Immature natural killer cell (primary cell): ENCODE results near the gene VPS11. TPM values are rescaled to one million over a fixed set of nuclear protein-coding genes. Genes with fewer than 3 reads are reported as not detected.

ENCODE experiments used
- DNase-seq, 3 donors: peaks; one replicate each; pipeline ENCODE4 v3.0.0; 2022; ENCODE audit warnings: mixed read lengths in 1 of 3
- H3K27ac Mint-ChIP-seq, 6 donors: one replicate each; pipeline ENCODE4 v1.8.0; 2020; ENCODE audit warnings: mixed read lengths in 6 of 6, mild to moderate bottlenecking in 5 of 6, inconsistent platforms in 4 of 6, moderate library complexity in 3 of 6
- H3K27me3 Mint-ChIP-seq, 3 donors: one replicate each; pipeline ENCODE4 v1.8.0; 2020 to 2021; ENCODE audit warnings: low read depth in 3 of 3, mild to moderate bottlenecking in 3 of 3, mixed read lengths in 3 of 3, moderate library complexity in 3 of 3, inconsistent platforms in 1 of 3
- H3K36me3 Mint-ChIP-seq, 3 donors: one replicate each; pipeline ENCODE4 v1.8.0; 2020; ENCODE audit warnings: mixed read lengths in 3 of 3, inconsistent platforms in 2 of 3, mild to moderate bottlenecking in 2 of 3
- H3K4me1 Mint-ChIP-seq, 2 donors: one replicate each; pipeline ENCODE4 v1.8.0; 2020; ENCODE audit warnings: inconsistent platforms in 2 of 2, mild to moderate bottlenecking in 2 of 2, mixed read lengths in 2 of 2, moderate library complexity in 1 of 2
- H3K4me3 Mint-ChIP-seq, 5 donors: one replicate each; pipeline ENCODE4 v1.8.0; 2020; ENCODE audit warnings: mild to moderate bottlenecking in 5 of 5, mixed read lengths in 5 of 5, inconsistent platforms in 3 of 5, moderate library complexity in 3 of 5
- H3K9me3 Mint-ChIP-seq, 6 donors: one replicate each; pipeline ENCODE4 v1.8.0; 2020; ENCODE audit warnings: mild to moderate bottlenecking in 6 of 6, mixed read lengths in 6 of 6, inconsistent platforms in 4 of 6, moderate library complexity in 3 of 6
- polyA plus RNA-seq, 3 donors: library from polyadenylated mRNA; unstranded; fragments of 300-500 nt; fragmentation: Illumina TruSeq; gene quantifications; one replicate each; pipeline ENCODE4 v1.2.3, GENCODE V29; 2021

The VPS11 gene
- polyA plus RNA-seq, 3 donors from 2014 or later = 33.0 to 58.8 (median 49.3) TPM

DNA sequence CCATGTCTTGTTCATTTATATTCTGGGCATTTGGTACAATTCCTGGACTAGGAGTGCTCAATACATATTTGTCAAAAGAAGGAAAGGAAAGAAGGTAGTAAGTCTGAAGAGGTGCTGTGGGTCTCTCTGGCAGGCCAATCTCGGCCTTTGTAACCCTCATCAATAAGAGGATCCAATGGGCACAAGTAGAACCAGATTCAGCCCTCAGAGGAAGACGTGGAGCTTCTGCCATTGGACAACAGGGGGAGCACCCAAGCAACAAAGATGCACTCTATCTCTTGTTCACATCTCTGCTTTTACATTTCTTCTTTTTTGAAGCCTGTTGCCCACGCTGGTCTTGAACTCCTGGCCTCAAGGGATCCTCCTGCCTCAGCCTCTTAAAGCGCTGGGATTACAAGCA, 2.2 kb upstream of the VPS11 start:
- H3K4me1 Mint-ChIP-seq = peaks cover 41 to 44% of the 10 kb centered on the region in 2 donors
- peaks cover 4 to 15% (median 12%) of the 10 kb centered on the region in 3 donors for H3K27me3 Mint-ChIP-seq
- H3K27ac Mint-ChIP-seq = peak overlapping the region; percentile 65 to 100 (median 94)
- peak overlapping the region in 3 of 5 donors; percentile 2 to 30 (median 21) for H3K4me3 Mint-ChIP-seq
- H3K9me3 Mint-ChIP-seq = no peaks in the 10 kb centered on the region
- peak in 2 of 3 donors; percentile 27 to 34 for DNase-seq
- H3K36me3 Mint-ChIP-seq = peaks cover 0 to 5% (median 3%) of the 10 kb centered on the region in 3 donors

GRCh38 chr11:119077839-119078238, 10.2 kb downstream of the VPS11 start:
- Mint-ChIP-seq H3K36me3 (peaks cover 25 to 50% (median 32%) of the 10 kb centered on the region in 3 donors), H3K4me3 (no peak overlapping the region), H3K4me1 (no peaks in the 10 kb centered on the region), H3K9me3 (no peaks in the 10 kb centered on the region), H3K27ac (no peak overlapping the region), H3K27me3 (peaks cover 0 to 2% (median 2%) of the 10 kb centered on the region in 3 donors)
- no peak for DNase-seq

DNA sequence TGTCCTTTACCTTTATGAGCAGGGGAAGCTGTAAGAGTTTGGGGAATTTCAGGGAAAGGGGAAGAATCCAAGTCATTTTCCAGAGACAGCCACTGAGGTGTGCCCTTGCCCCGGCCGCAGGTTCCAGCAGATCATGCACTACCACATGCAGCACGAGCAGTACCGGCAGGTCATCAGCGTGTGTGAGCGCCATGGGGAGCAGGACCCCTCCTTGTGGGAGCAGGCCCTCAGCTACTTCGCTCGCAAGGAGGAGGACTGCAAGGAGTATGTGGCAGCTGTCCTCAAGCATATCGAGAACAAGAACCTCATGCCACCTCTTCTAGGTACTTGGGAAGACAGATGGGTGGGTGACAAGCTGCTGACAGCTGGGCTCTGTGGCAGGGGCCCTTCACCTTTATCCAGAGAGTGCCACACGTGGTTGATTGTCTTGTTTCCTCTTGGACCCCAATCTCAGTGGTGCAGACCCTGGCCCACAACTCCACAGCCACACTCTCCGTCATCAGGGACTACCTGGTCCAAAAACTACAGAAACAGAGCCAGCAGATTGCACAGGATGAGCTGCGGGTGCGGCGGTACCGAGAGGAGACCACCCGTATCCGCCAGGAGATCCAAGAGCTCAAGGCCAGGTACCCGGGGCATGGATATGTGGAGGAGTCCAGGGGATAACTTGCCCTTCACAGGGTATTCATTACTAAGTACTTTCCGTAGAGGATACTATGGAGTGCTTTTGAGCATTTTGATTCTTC, 11.2 kb downstream of the VPS11 start:
- DNase-seq = no peak
- Mint-ChIP-seq H3K4me1 (no peaks in the 10 kb centered on the region), H3K36me3 (peaks cover 24 to 43% (median 30%) of the 10 kb centered on the region in 3 donors), H3K27me3 (peaks cover 0 to 2% (median 2%) of the 10 kb centered on the region in 3 donors), H3K4me3 (no peak overlapping the region), H3K9me3 (no peaks in the 10 kb centered on the region), H3K27ac (no peak overlapping the region)

GRCh38 chr11:119081682-119082260, 14.2 kb downstream of the VPS11 start:
- no peak for DNase-seq
- peak overlapping the region in 1 of 6 donors; percentile 23 for H3K27ac Mint-ChIP-seq

GRCh38 chr11:119084663-119085436, 17.2 kb downstream of the VPS11 start, which contains the start of gene HMBS:
HMBS (plus strand) TSS chr11:119084881; CDS start chr11:119085034, 153 bp downstream.
- Mint-ChIP-seq H3K36me3 (peaks cover 12 to 19% (median 13%) of the 10 kb centered on the region in 3 donors), H3K27me3 (peaks cover 9 to 16% (median 11%) of the 10 kb centered on the region in 3 donors), H3K4me3 (peak within 1 kb of the TSS; percentile 94 to 97 (median 95)), H3K9me3 (no peaks in the 10 kb centered on the region), H3K27ac (peak within 1 kb of the TSS; percentile 89 to 97 (median 94)), H3K4me1 (peaks cover 17 to 24% of the 10 kb centered on the region in 2 donors)
- DNase-seq = peak; percentile 93 to 95 (median 95)

More at GRCh38 chr11:119081682-119082260, 14.2 kb downstream of the VPS11 start:
- Mint-ChIP-seq H3K4me3 (no peak overlapping the region), H3K36me3 (peaks cover 24 to 39% (median 27%) of the 10 kb centered on the region in 3 donors), H3K9me3 (no peaks in the 10 kb centered on the region), H3K4me1 (peaks cover 15 to 16% of the 10 kb centered on the region in 2 donors), H3K27me3 (peaks cover 7 to 16% (median 10%) of the 10 kb centered on the region in 3 donors)

DNA sequence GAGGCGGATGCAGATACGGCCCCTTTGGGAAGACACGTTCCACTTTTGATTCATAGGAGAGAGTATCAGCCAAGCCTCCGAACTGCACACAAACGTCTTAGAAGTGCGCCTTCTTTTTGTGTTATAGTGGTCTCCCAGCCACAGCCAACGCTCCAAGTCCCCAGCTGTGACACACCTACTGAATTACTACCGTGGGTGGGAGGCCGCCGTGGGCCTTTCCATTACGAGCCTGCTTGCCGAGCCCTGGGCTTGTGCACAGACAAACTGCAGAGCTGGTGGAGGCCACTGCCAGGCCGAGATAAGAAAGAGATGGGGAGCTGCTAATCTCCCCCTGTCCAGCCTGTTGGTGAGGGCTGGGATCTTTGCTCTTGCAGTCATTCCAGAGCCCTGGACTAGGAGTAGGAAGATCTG, 17.8 kb downstream of the VPS11 start:
- DNase-seq = no peak

GRCh38 chr11:119087123-119087522, 19.5 kb downstream of the VPS11 start:
- Mint-ChIP-seq H3K27me3 (peaks cover 9 to 16% (median 11%) of the 10 kb centered on the region in 3 donors), H3K4me3 (peak overlapping the region in 2 of 5 donors; percentile 25 to 34), H3K9me3 (no peaks in the 10 kb centered on the region), H3K4me1 (peaks cover 20 to 25% of the 10 kb centered on the region in 2 donors), H3K27ac (no peak overlapping the region), H3K36me3 (peaks cover 0 to 2% (median 1%) of the 10 kb centered on the region in 3 donors)
- no peak for DNase-seq

More for the DNA sequence above, 17.8 kb downstream of the VPS11 start:
- Mint-ChIP-seq H3K4me3 (peak overlapping the region; percentile 94 to 97 (median 95)), H3K27ac (peak overlapping the region; percentile 89 to 97 (median 94)), H3K36me3 (peaks cover 10 to 17% (median 13%) of the 10 kb centered on the region in 3 donors), H3K27me3 (peaks cover 9 to 16% (median 12%) of the 10 kb centered on the region in 3 donors), H3K9me3 (no peaks in the 10 kb centered on the region), H3K4me1 (peaks cover 17 to 24% of the 10 kb centered on the region in 2 donors)

DNA sequence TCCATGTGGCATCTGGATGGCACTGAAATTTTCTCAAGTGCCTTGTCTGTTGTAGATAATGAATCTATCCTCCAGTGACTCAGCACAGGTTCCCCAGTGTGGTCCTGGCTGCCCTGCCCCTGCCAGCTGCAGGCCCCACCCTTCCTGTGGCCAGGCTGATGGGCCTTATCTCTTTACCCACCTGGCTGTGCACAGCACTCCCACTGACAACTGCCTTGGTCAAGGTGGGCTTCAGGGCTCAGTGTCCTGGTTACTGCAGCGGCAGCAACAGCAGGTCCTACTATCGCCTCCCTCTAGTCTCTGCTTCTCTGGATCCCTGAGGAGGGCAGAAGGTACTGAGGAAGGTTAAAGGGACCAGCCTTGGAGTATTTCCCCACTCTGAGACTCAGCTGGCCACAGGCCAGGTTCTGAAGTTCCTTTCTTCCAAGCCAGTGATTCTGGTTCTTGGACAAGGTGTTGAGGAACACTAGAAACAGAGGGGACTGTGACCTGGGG, 20.2 kb downstream of the VPS11 start:
- Mint-ChIP-seq H3K4me3 (no peak overlapping the region), H3K27me3 (peaks cover 9 to 14% (median 11%) of the 10 kb centered on the region in 3 donors), H3K4me1 (peaks cover 27 to 32% of the 10 kb centered on the region in 2 donors), H3K27ac (peak overlapping the region in 1 of 6 donors; percentile 67), H3K9me3 (no peaks in the 10 kb centered on the region), H3K36me3 (no peaks in the 10 kb centered on the region)
- DNase-seq = no peak

DNA sequence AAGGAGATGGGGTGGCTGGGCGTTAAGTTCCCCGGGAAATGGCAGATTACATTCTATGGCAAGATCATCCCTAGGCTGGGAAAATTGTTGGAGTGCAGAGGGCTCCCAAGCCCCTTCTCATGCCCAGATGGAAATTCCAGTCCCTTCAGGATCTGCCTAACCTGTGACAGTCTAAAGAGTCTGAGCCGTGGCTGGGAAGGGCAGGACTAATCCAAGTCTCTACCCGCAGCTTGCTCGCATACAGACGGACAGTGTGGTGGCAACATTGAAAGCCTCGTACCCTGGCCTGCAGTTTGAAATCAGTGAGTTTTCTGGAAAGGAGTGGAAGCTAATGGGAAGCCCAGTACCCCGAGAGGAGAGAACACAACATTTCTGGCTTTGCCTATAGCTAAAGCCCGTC, 20.8 kb downstream of the VPS11 start:
- no peak overlapping the region for H3K27ac Mint-ChIP-seq
- peaks cover 32 to 36% of the 10 kb centered on the region in 2 donors for H3K4me1 Mint-ChIP-seq
- no peaks in the 10 kb centered on the region for H3K9me3 Mint-ChIP-seq
- no peak overlapping the region for H3K4me3 Mint-ChIP-seq
- no peak for DNase-seq
- no peaks in the 10 kb centered on the region for H3K36me3 Mint-ChIP-seq
- H3K27me3 Mint-ChIP-seq = peaks cover 9 to 14% (median 11%) of the 10 kb centered on the region in 3 donors

DNA sequence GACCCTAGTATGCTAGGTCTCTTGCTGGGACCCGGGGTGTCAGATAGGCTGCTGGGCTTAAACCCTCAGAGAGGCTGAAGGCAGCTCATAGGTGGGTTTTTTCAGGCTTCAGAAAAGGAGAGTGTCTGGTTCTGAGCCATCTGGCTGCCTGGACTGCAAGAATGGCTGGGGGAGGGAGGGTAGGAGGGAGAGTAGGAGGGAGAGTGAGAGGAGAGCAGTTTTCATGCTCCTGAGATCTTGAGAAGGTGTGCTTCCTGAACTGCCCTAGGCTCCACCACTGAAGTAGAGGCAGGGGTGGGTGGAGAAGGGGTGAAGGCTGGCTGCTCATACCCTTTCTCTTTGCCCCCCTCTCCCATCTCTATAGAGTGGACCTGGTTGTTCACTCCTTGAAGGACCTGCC, 21.7 kb downstream of the VPS11 start:
- Mint-ChIP-seq H3K27ac (no peak overlapping the region), H3K4me1 (peaks cover 38 to 43% of the 10 kb centered on the region in 2 donors), H3K9me3 (no peaks in the 10 kb centered on the region), H3K27me3 (peaks cover 9 to 17% (median 13%) of the 10 kb centered on the region in 3 donors), H3K36me3 (no peaks in the 10 kb centered on the region), H3K4me3 (no peak overlapping the region)
- DNase-seq = no peak

- no peak overlapping the region for H3K27ac Mint-ChIP-seq
- peaks cover 11 to 19% (median 11%) of the 10 kb centered on the region in 3 donors for H3K27me3 Mint-ChIP-seq
Observed at GRCh38 chr11:119091178-119091577, 23.6 kb downstream of the VPS11 start.

DNA sequence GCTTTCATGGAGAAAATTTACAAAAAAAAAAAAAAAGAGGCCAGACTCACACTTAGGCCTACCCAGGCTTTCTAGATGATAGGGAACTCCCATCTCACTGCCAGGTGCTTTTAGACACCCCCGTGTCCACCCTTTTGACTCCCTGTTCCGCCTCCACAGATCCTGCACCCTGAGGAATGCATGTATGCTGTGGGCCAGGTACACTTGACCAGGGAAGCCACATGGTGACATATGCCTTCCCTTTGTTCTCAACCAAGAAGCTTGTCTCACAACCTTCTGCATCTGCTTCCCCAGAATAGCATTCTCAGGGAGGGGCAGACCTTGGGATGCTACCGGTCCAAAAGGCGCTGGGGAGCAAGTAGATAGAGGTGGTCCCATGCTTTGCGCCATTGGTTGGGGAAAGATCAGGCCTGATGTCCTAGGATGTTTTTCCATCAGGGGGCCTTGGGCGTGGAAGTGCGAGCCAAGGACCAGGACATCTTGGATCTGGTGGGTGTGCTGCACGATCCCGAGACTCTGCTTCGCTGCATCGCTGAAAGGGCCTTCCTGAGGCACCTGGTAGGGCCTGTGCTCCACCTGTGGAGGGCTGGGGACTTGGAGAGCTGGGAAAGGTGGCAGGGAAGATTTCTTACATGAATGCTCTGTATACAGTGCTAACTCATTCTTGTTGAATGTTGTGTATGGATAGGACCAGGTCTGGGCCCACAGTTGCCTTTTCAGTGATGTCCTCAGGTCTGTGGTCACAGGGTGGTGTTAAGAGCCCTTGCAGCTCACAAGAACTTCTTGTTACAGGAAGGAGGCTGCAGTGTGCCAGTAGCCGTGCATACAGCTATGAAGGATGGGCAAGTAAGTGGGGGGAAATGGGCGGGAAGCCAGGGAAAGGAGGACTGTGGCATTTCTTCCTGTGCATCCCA, 24.6 kb downstream of the VPS11 start:
- Mint-ChIP-seq H3K36me3 (peaks cover 0 to 10% (median 6%) of the 10 kb centered on the region in 3 donors), H3K9me3 (peaks cover 0 to 2% (median 0%) of the 10 kb centered on the region in 6 donors), H3K4me1 (peaks cover 30 to 36% of the 10 kb centered on the region in 2 donors), H3K27ac (peak overlapping the region in 5 of 6 donors; percentile 39 to 90 (median 67)), H3K4me3 (peak overlapping the region in 4 of 5 donors; percentile 57 to 86 (median 60)), H3K27me3 (peaks cover 12 to 19% (median 13%) of the 10 kb centered on the region in 3 donors)
- DNase-seq = no peak

More at GRCh38 chr11:119091178-119091577, 23.6 kb downstream of the VPS11 start:
- no peak for DNase-seq
- Mint-ChIP-seq H3K4me1 (peaks cover 30 to 37% of the 10 kb centered on the region in 2 donors), H3K9me3 (peaks cover 0 to 2% (median 0%) of the 10 kb centered on the region in 6 donors), H3K36me3 (peaks cover 0 to 3% (median 0%) of the 10 kb centered on the region in 3 donors), H3K4me3 (no peak overlapping the region)
